WTC11 (cell line): ENCODE data around the gene WDPCP. TPM values are rescaled to one million over a fixed set of nuclear protein-coding genes. Genes with fewer than 3 reads are reported as not detected.

Experiments
- ATAC-seq: fragments of 200-7000 bp; cut with Tn5 transposase; 2 replicates; pipeline ENCODE4 v1.10.0; 2021; ENCODE audit warnings: mild to moderate bottlenecking, moderate library complexity
- CTCF ChIA-PET: fragments of 300-600 bp; sonication (Branson Sonifier 250); formaldehyde crosslinking; loops from one replicate; lab custom pipeline; 2021; ENCODE audit warnings: antibody characterized with exemption; lab: Charles Lee
- POLR2A ChIA-PET: fragments of 350-600 bp; sonication (Branson Sonifier 250); formaldehyde crosslinking; loops from one replicate; lab custom pipeline; 2021; ENCODE audit warnings: antibody characterized with exemption; lab: Charles Lee
- DNase-seq: peaks from one replicate; pipeline ENCODE4 v3.0.0; 2021; ENCODE audit warnings: low spot score
- H3K27ac Mint-ChIP-seq: 2 replicates; pipeline ENCODE4 v1.8.0; 2021; ENCODE audit warnings: mixed read lengths
- H3K27me3 Mint-ChIP-seq: 2 replicates; pipeline ENCODE4 v1.8.0; 2021; ENCODE audit warnings: low read depth, mild to moderate bottlenecking, moderate library complexity, mixed read lengths
- H3K36me3 Mint-ChIP-seq: 2 replicates; pipeline ENCODE4 v1.8.0; 2021; ENCODE audit warnings: mixed read lengths
- H3K4me1 Mint-ChIP-seq: 2 replicates; pipeline ENCODE4 v1.8.0; 2022; ENCODE audit warnings: mixed read lengths
- H3K4me3 Mint-ChIP-seq: 2 replicates; pipeline ENCODE4 v1.8.0; 2021; ENCODE audit warnings: mild to moderate bottlenecking, moderate library complexity, mixed read lengths
- H3K9me3 Mint-ChIP-seq: 2 replicates; pipeline ENCODE4 v1.8.0; 2021; ENCODE audit warnings: mixed read lengths
- ARID4B ChIP-seq: sonication (generic); formaldehyde crosslinking; IDR thresholded peaks from 2 replicates; pipeline ENCODE4 v1.8.0; 2023; ENCODE audit warnings: missing genetic modification reagents, mild to moderate bottlenecking, borderline replicate concordance
- CTCF ChIP-seq: fragments of 200-600 bp; IDR thresholded peaks from 2 replicates; pipeline ENCODE4 v1.8.0; 2022; ENCODE audit warnings: antibody characterized with exemption
- FOXJ3 ChIP-seq: sonication (generic); formaldehyde crosslinking; IDR thresholded peaks from 2 replicates; pipeline ENCODE4 v1.9.0; 2021; ENCODE audit warnings: missing genetic modification reagents, mild to moderate bottlenecking, borderline replicate concordance
- FOXP1 ChIP-seq: sonication (generic); formaldehyde crosslinking; IDR thresholded peaks from 2 replicates; pipeline ENCODE4 v1.8.0; 2022; ENCODE audit warnings: missing genetic modification reagents, mild to moderate bottlenecking, moderate library complexity, borderline replicate concordance
- GABPB1 ChIP-seq: sonication (generic); formaldehyde crosslinking; IDR thresholded peaks from 2 replicates; pipeline ENCODE4 v1.8.1; 2023; ENCODE audit warnings: mild to moderate bottlenecking, missing genetic modification reagents
- JUN ChIP-seq: sonication (generic); formaldehyde crosslinking; IDR thresholded peaks from 2 replicates; pipeline ENCODE4 v1.8.0; 2023; ENCODE audit warnings: mild to moderate bottlenecking, missing genetic modification reagents
- MYBL2 ChIP-seq: sonication (generic); formaldehyde crosslinking; IDR thresholded peaks from 2 replicates; pipeline ENCODE4 v1.8.1; 2023; ENCODE audit warnings: mild to moderate bottlenecking, moderate library complexity, missing genetic modification reagents
- NFATC4 ChIP-seq: fragments of 250-450 bp; sonication (Bioruptor Pico); IDR thresholded peaks from 2 replicates; pipeline ENCODE4 v1.9.0; 2021; ENCODE audit warnings: mild to moderate bottlenecking
- USF2 ChIP-seq: sonication (generic); formaldehyde crosslinking; IDR thresholded peaks from 2 replicates; pipeline ENCODE4 v1.8.1; 2023; ENCODE audit warnings: mild to moderate bottlenecking, missing genetic modification reagents, moderate library complexity
- ZNF121 ChIP-seq: sonication (generic); formaldehyde crosslinking; IDR thresholded peaks from 2 replicates; pipeline ENCODE4 v1.8.0; 2023; ENCODE audit warnings: missing genetic modification reagents
- ZNF219 ChIP-seq: sonication (generic); formaldehyde crosslinking; IDR thresholded peaks from 2 replicates; pipeline ENCODE4 v1.8.0; 2023; ENCODE audit warnings: missing genetic modification reagents, mild to moderate bottlenecking, borderline replicate concordance
- ZNF263 ChIP-seq: sonication (generic); formaldehyde crosslinking; IDR thresholded peaks from 2 replicates; pipeline ENCODE4 v1.8.1; 2022; ENCODE audit warnings: low read depth, mild to moderate bottlenecking, moderate library complexity, missing genetic modification reagents
- ZNF423 ChIP-seq: fragments of 250-450 bp; sonication (Bioruptor Pico); IDR thresholded peaks from 2 replicates; pipeline ENCODE4 v2.1.2; 2022; ENCODE audit warnings: mild to moderate bottlenecking, moderate library complexity
- total RNA-seq: library from RNA; stranded (reverse); gene quantifications from 3 replicates; pipeline ENCODE4 v1.2.3, GENCODE V29; 2021
- TF ChIP-seq, protein P1 (sequence below): sonication (generic); formaldehyde crosslinking; IDR thresholded peaks from 2 replicates; pipeline ENCODE4 v1.8.0; 2023; ENCODE audit warnings: missing genetic modification reagents
- TF ChIP-seq, protein P2 (sequence below): fragments of 250-450 bp; sonication (Bioruptor Pico); IDR thresholded peaks from 2 replicates; pipeline ENCODE4 v1.9.0; 2021; ENCODE audit warnings: mild to moderate bottlenecking

Gene WDPCP
- total RNA-seq, 1 experiment from 2014 or later, result 10.9 TPM

- TF ChIP-seq, protein P1, sequence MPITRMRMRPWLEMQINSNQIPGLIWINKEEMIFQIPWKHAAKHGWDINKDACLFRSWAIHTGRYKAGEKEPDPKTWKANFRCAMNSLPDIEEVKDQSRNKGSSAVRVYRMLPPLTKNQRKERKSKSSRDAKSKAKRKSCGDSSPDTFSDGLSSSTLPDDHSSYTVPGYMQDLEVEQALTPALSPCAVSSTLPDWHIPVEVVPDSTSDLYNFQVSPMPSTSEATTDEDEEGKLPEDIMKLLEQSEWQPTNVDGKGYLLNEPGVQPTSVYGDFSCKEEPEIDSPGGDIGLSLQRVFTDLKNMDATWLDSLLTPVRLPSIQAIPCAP (CRISPR knock-in tag), result no peak
- TF ChIP-seq, all 79 proteins: peak for 0
Measured at GRCh38 chr2:63194175-63194574, 394.1 kb downstream of the WDPCP start (continued).

DNA sequence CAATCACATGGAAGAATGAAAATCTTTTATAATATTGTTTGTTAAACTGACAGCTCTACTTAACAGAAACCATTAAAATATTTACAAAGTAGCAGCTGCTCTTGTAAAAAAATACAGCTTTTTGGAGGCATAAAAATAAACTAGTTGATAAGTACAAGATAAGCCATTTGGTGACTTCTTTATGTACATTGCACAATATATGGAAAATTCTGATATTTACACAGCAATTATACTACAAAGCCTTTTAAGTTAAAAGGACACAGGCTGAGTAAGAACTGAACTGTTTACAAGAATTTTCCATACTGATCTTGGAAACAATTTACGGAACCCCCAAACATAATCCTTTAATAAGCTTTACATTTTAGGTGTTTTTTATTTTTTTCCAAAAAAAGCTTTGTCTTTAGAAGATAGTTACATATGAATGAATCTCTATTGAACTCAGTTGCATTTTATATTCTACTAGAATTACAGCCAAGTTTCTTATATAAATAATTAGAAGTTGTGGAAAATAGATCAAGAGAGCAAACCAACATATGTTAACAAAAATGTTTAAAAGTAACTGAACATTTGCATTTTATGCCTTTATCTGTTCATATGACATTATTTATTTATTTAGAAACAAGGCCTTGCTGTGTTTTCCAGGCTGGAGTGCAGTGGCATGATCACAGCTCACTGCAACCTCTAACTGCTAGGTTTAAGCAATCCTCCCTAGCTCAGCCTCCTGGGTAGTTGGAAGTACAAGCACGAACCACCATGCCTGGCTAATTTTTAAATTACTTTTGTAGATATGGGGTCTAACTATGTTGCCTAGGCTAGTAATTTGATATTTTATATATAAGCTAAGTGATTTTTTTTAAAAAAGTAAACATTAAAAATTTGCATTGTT lies 395.1 kb downstream of the WDPCP start:
- H3K27me3 Mint-ChIP-seq, result peaks cover 3% of the 10 kb centered on the region; the same call in 1 of the 2 replicates
- peaks cover 3% of the 10 kb centered on the region for H3K4me1 Mint-ChIP-seq
- H3K9me3 Mint-ChIP-seq, result peaks cover 8% of the 10 kb centered on the region
- ATAC-seq (no peak), DNase-seq (no peak)
- peaks cover 8% of the 10 kb centered on the region for H3K36me3 Mint-ChIP-seq
- no peak overlapping the region for H3K4me3 Mint-ChIP-seq
- ChIA-PET CTCF (interaction anchor here (0.7 to 1.8 kb wide), 2 partner anchors 114 to 139 kb away, joined by 3 to 5 read pairs; no protein-coding TSS in a partner anchor), POLR2A (no interaction called here)
- H3K27ac Mint-ChIP-seq, result no peak overlapping the region
- TF ChIP-seq GABPB1 (CRISPR knock-in tag) (peak; percentile 55), MYBL2 (CRISPR knock-in tag) (no peak), ZNF423 (CRISPR knock-in tag) (no peak), USF2 (CRISPR knock-in tag) (no peak)
- TF ChIP-seq, all 79 proteins: peak for 1

- ChIA-PET POLR2A (no interaction called here), CTCF (interaction anchor here (0.7 to 1.8 kb wide), 2 partner anchors 113 to 138 kb away, joined by 3 to 5 read pairs; no protein-coding TSS in a partner anchor)
- no peak overlapping the region for H3K4me3 Mint-ChIP-seq
- H3K36me3 Mint-ChIP-seq, result peaks cover 12% of the 10 kb centered on the region
- ATAC-seq, result no peak
- no peak overlapping the region for H3K27ac Mint-ChIP-seq
- no peak for DNase-seq
- H3K9me3 Mint-ChIP-seq, result peaks cover 12% of the 10 kb centered on the region
- no peak for TF ChIP-seq ZNF121 (CRISPR knock-in tag)
- TF ChIP-seq, all 79 proteins: peak for 0
- Mint-ChIP-seq H3K4me1 (peaks cover 3% of the 10 kb centered on the region), H3K27me3 (peaks cover 5% of the 10 kb centered on the region; the same call in 1 of the 2 replicates)
Measured at GRCh38 chr2:63192169-63192888, 395.9 kb downstream of the WDPCP start.

- H3K36me3 Mint-ChIP-seq, result peaks cover 12% of the 10 kb centered on the region
- peaks cover 3% of the 10 kb centered on the region for H3K4me1 Mint-ChIP-seq
- H3K4me3 Mint-ChIP-seq, result no peak overlapping the region
- H3K27me3 Mint-ChIP-seq, result peaks cover 5% of the 10 kb centered on the region; the same call in 1 of the 2 replicates
- peak; percentile 63 for DNase-seq
- ChIA-PET CTCF (no interaction called here), POLR2A (no interaction called here)
- TF ChIP-seq CTCF (peak; percentile 71), NFATC4 (CRISPR knock-in tag) (no peak)
- H3K27ac Mint-ChIP-seq, result no peak overlapping the region
- peak; percentile 99 for ATAC-seq
- H3K9me3 Mint-ChIP-seq, result peaks cover 12% of the 10 kb centered on the region
Measured at GRCh38 chr2:63189026-63189425, 399.3 kb downstream of the WDPCP start.

DNA sequence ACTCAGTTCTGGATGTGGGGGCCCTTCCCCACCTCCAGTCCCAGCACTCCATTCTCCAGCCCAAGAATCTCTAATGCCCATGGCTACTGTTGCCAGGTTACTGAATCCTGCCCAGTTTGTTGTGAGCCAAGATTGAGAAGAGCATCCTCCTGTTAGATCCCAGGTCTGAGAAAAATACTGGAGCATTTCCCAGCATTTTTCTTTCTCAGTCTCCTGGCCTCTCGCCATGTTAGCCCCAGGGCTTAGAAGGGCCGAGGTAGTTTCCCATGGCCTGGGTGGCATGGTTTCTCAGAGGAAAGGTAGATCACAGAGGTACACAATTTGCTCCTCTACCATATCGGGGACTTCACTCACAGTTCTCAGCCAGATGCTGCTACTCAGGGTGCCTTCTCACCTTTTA lies 401.9 kb downstream of the WDPCP start:
- peaks cover 5% of the 10 kb centered on the region; the same call in 1 of the 2 replicates for H3K27me3 Mint-ChIP-seq
- peaks cover 3% of the 10 kb centered on the region for H3K4me1 Mint-ChIP-seq
- no peak for DNase-seq
- ChIA-PET POLR2A (no interaction called here), CTCF (no interaction called here)
- H3K4me3 Mint-ChIP-seq, result no peak overlapping the region
- H3K36me3 Mint-ChIP-seq, result peaks cover 12% of the 10 kb centered on the region
- no peak for ATAC-seq
- peaks cover 12% of the 10 kb centered on the region for H3K9me3 Mint-ChIP-seq
- no peak overlapping the region for H3K27ac Mint-ChIP-seq
- TF ChIP-seq FOXJ3, result no peak
- TF ChIP-seq, protein P2, sequence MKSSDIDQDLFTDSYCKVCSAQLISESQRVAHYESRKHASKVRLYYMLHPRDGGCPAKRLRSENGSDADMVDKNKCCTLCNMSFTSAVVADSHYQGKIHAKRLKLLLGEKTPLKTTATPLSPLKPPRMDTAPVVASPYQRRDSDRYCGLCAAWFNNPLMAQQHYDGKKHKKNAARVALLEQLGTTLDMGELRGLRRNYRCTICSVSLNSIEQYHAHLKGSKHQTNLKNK (CRISPR knock-in tag), result no peak
- TF ChIP-seq FOXP1 (CRISPR knock-in tag), result no peak
- TF ChIP-seq ARID4B (CRISPR knock-in tag), result no peak
- no peak for TF ChIP-seq JUN (CRISPR knock-in tag)
- no peak for TF ChIP-seq ZNF219 (CRISPR knock-in tag)
- TF ChIP-seq ZNF263 (CRISPR knock-in tag), result no peak
- no peak for TF ChIP-seq GABPB1 (CRISPR knock-in tag)
